ENCODE measurements around the gene TBX5.

DNA sequence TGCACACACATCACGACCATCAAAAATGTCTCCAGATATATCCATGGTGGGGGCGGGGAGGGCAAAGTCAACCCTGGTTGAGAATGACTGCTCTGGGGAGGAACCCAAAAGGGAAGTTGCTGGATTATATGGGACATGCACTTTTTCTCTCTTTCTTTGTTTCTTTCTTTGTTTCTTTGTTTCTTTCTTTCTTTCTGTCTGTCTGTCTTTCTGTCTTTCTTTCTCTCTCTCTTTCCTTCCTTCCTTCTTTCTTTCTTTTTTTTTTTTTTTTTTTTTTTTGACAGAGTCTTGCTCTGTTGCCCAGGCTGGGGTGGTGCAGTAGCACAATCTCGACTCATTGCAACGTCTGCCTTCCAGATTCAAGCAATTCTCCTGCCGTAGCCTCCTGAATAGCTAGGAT lies 71.5 kb downstream of the TBX5 start:
- TF ChIP-seq EZH2 (IDR thresholded peaks at IDR 0.05) (no peak), FOXP2 (optimal IDR thresholded peaks at IDR 0.05; ENCODE audit: control extremely low read depth, extremely low read length, insufficient read depth) (no peak), POLR2AphosphoS5 (IDR thresholded peaks at IDR 0.05; ENCODE audit: borderline replicate concordance, low read depth, low read length) (no peak)
